OCI-LY7 (cell line): ENCODE measurements around the gene USP4. TPM values are rescaled to one million over a fixed set of nuclear protein-coding genes. Genes with fewer than 3 reads are reported as not detected.
"Not testable (repeated sequence)": the region's sequence is repeated elsewhere in the genome, so short reads cannot be mapped to it uniquely, and the experiment has no call there.

Source experiments
- BruUV-seq: library from RNA; stranded (reverse); fragments of 400-500 nt; replicated peaks from 2 replicates; lab custom pipeline; 2021; lab: Mats Ljungman, UMichigan
- CTCF ChIA-PET: fragments of 300-600 bp; sonication (Branson Sonifier 250); formaldehyde crosslinking; loops from one replicate; lab custom pipeline; 2022; ENCODE audit warnings: antibody characterized with exemption; ENCODE audit not compliant: unreplicated experiment; lab: Charles Lee
- POLR2A ChIA-PET: fragments of 300-600 bp; sonication (Branson Sonifier 250); formaldehyde crosslinking; loops from one replicate; lab custom pipeline; 2022; ENCODE audit warnings: antibody characterized with exemption; lab: Charles Lee
- DNase-seq: peaks from one replicate; pipeline ENCODE4 v3.0.0-alpha.2; 2015; ENCODE audit warnings: low spot score
- H2AFZ ChIP-seq: fragments of 200-600 bp; sonication (generic), shearing (Covaris generic); 2 replicates; pipeline ENCODE4 v1.6.1; 2014; ENCODE audit warnings: mild to moderate bottlenecking, antibody characterized with exemption, low read length, moderate library complexity
- H3K27ac ChIP-seq: fragments of 200-600 bp; sonication (generic); 2 replicates; pipeline ENCODE4 v1.5.1; 2014; ENCODE audit warnings: mixed run types, low read depth, mild to moderate bottlenecking, moderate library complexity, low read length, inconsistent platforms; ENCODE audit not compliant: poor library complexity, severe bottlenecking
- H3K36me3 ChIP-seq: fragments of 200-600 bp; sonication (generic); 2 replicates; pipeline ENCODE4 v1.6.1; 2014; ENCODE audit warnings: mild to moderate bottlenecking, antibody characterized with exemption, low read length, moderate library complexity, mixed read lengths; ENCODE audit not compliant: insufficient read depth
- H3K4me1 ChIP-seq: fragments of 200-600 bp; sonication (generic); 2 replicates; pipeline ENCODE4 v1.5.1; 2014; ENCODE audit warnings: mild to moderate bottlenecking, low read length; ENCODE audit not compliant: insufficient read depth, poor library complexity, severe bottlenecking
- H3K4me2 ChIP-seq: fragments of 200-600 bp; sonication (generic); 2 replicates; pipeline ENCODE4 v1.6.1; 2014; ENCODE audit warnings: mild to moderate bottlenecking, low read length
- H3K4me3 ChIP-seq: fragments of 200-600 bp; sonication (generic); 2 replicates; pipeline ENCODE4 v1.5.1; 2014; ENCODE audit warnings: mild to moderate bottlenecking, low read depth, low read length; ENCODE audit not compliant: poor library complexity, severe bottlenecking
- H3K79me2 ChIP-seq: fragments of 200-600 bp; sonication (generic); 2 replicates; pipeline ENCODE4 v1.6.1; 2016; ENCODE audit warnings: low read depth, mild to moderate bottlenecking, low read length, moderate library complexity, mixed read lengths; ENCODE audit not compliant: insufficient read depth
- H3K9me2 ChIP-seq: fragments of 200-600 bp; sonication (generic); 2 replicates; pipeline ENCODE4 v1.6.1; 2016; ENCODE audit warnings: mild to moderate bottlenecking, low read length, mixed read lengths; ENCODE audit not compliant: insufficient read depth
- H3K9me3 ChIP-seq: fragments of 200-600 bp; sonication (generic); 2 replicates; pipeline ENCODE4 v1.6.1; 2014; ENCODE audit warnings: mild to moderate bottlenecking, mixed run types, low read length, mixed read lengths
- H4K20me1 ChIP-seq: fragments of 200-600 bp; sonication (generic); 2 replicates; pipeline ENCODE4 v1.6.1; 2014; ENCODE audit warnings: mild to moderate bottlenecking, antibody characterized with exemption, low read length, moderate library complexity, mixed read lengths; ENCODE audit not compliant: insufficient read depth
- CTCF ChIP-seq: fragments of 200-600 bp; sonication (generic); conservative IDR thresholded peaks from 2 replicates; pipeline ENCODE4 v1.5.1; 2014; ENCODE audit warnings: mild to moderate bottlenecking, antibody characterized with exemption, low read length, moderate library complexity, mixed read lengths
- EZH2phosphoT487 ChIP-seq: fragments of 200-600 bp; sonication (generic); IDR thresholded peaks from 2 replicates; pipeline ENCODE4 v1.6.1; 2018; ENCODE audit warnings: low read depth, borderline replicate concordance, mild to moderate bottlenecking, mixed run types, antibody characterized with exemption, low read length, moderate library complexity, mixed read lengths
- intact Hi-C: fragments of 100-400 bp; cut with micrococcal nuclease; formaldehyde crosslinking; loops from one replicate; pipeline ENCODE4 v1.10.0; 2022; ENCODE audit not compliant: unreplicated experiment
- total RNA-seq, 2 experiments: library from RNA; depleted of rRNA in 1 of 2; stranded (reverse); fragments of >200 nt in 1 of 2; shearing (Covaris generic) in 1 of 2; gene quantifications; 2 replicates each; pipeline ENCODE4 v1.2.3, GENCODE V29; 2014 to 2022

USP4 gene
- total RNA-seq, 2 experiments from 2014 or later, result 28.6 to 74.6 TPM

- H3K9me2 ChIP-seq, BruUV-seq, H3K79me2 ChIP-seq, H3K9me3 ChIP-seq, H2AFZ ChIP-seq, intact Hi-C loops, H4K20me1 ChIP-seq, CTCF ChIA-PET: not testable (repeated sequence)
- Histone ChIP-seq H3K4me2 (peak overlapping the region; percentile 73), H3K27ac (peak overlapping the region; percentile 76), H3K36me3 (peaks cover 71% of the 10 kb centered on the region), H3K4me1 (peaks cover 37% of the 10 kb centered on the region), H3K4me3 (peak overlapping the region; percentile 68)
- DNase-seq, result peak; percentile 55
- POLR2A ChIA-PET, result interaction anchor here (0.6 to 2.6 kb wide), 3 partner anchors 10 to 31 kb away, joined by 4 to 17 read pairs (median 9); partner anchors contain the start of gene USP4
- 0 out of 2 replicates have a peak, but pooled peaks have one; percentile 11 for TF ChIP-seq CTCF
These were observed 17.2 kb upstream of the USP4 start for GRCh38 chr3:49357095-49357442.

GRCh38 chr3:49352890-49353421 is 13.1 kb upstream of the USP4 start:
- ChIA-PET CTCF (no interaction called here), POLR2A (interaction anchor here (0.7 to 0.8 kb wide), 2 partner anchors 11 to 13 kb away, joined by 3 to 7 read pairs; partner anchors contain the start of gene USP4)
- Histone ChIP-seq H3K9me2 (no peaks in the 10 kb centered on the region), H3K79me2 (peaks cover 9% of the 10 kb centered on the region; the same call in 1 of the 2 replicates), H3K36me3 (peaks cover 35% of the 10 kb centered on the region), H2AFZ (no peak overlapping the region), H3K9me3 (no peaks in the 10 kb centered on the region), H3K27ac (no peak overlapping the region), H4K20me1 (no peaks in the 10 kb centered on the region), H3K4me2 (no peak overlapping the region), H3K4me1 (peaks cover 42% of the 10 kb centered on the region), H3K4me3 (no peak overlapping the region)
- BruUV-seq, result no TSS peak
- TF ChIP-seq EZH2phosphoT487 (no peak), CTCF (no peak)
- no peak for DNase-seq
- intact Hi-C loops, result no loop called here

GRCh38 chr3:49352281-49352680 is 12.4 kb upstream of the USP4 start:
- H3K4me1 ChIP-seq, result peaks cover 39% of the 10 kb centered on the region
- H2AFZ ChIP-seq, result no peak overlapping the region
- no peaks in the 10 kb centered on the region for H4K20me1 ChIP-seq
- ChIA-PET POLR2A (interaction anchor here (0.8 to 1.7 kb wide), 2 partner anchors 13 to 59 kb away, joined by 3 to 6 read pairs; partner anchors contain the start of genes RHOA and USP4), CTCF (no interaction called here)
- H3K79me2 ChIP-seq, result peaks cover 3% of the 10 kb centered on the region; the same call in 1 of the 2 replicates
- H3K9me3 ChIP-seq, result no peaks in the 10 kb centered on the region
- peaks cover 28% of the 10 kb centered on the region for H3K36me3 ChIP-seq
- TF ChIP-seq CTCF, result no peak
- no peak for TF ChIP-seq EZH2phosphoT487
- no TSS peak for BruUV-seq
- no peak overlapping the region for H3K4me2 ChIP-seq
- intact Hi-C loops, result no loop called here
- no peak overlapping the region for H3K4me3 ChIP-seq
- no peaks in the 10 kb centered on the region for H3K9me2 ChIP-seq
- DNase-seq, result no peak
- H3K27ac ChIP-seq, result no peak overlapping the region
